Lung (tissue), 12 donors: ENCODE results near the gene CD163. TPM values are rescaled to one million over a fixed set of nuclear protein-coding genes. Genes with fewer than 3 reads are reported as not detected.

Experiments
- ATAC-seq: fragments of 200-7000 bp; cut with Tn5 transposase; one replicate; pipeline ENCODE4 v1.9.1; 2020; ENCODE audit warnings: moderate number of reproducible peaks; ENCODE audit not compliant: insufficient read depth, low FRiP score
- DNase-seq, 3 donors: peaks; one replicate each; pipeline ENCODE4 v3.0.0-alpha.2; 2013 to 2017
- H3K27ac ChIP-seq, 2 donors: one replicate each; pipeline ENCODE4 v1.5.1; 2013; ENCODE audit warnings: mild to moderate bottlenecking in 2 of 2, moderate library complexity in 2 of 2, control low read depth in 1 of 2, inconsistent platforms in 1 of 2, low read depth in 1 of 2, low read length in 1 of 2
- H3K27me3 ChIP-seq, 3 donors: one replicate each; pipeline ENCODE4 v1.5.1; 2013; ENCODE audit warnings: low read length in 2 of 3; ENCODE audit not compliant: control insufficient read depth in 3 of 3, insufficient read depth in 3 of 3
- H3K36me3 ChIP-seq, 4 donors: one replicate each; pipeline ENCODE4 v1.5.1; 2013; ENCODE audit warnings: low read length in 4 of 4, mild to moderate bottlenecking in 1 of 4, moderate library complexity in 1 of 4; ENCODE audit not compliant: control insufficient read depth in 4 of 4, insufficient read depth in 4 of 4
- H3K4me1 ChIP-seq, 5 donors: one replicate each; pipeline ENCODE4 v1.5.1; 2013; ENCODE audit warnings: low read length in 5 of 5, mild to moderate bottlenecking in 2 of 5, moderate library complexity in 1 of 5; ENCODE audit not compliant: control insufficient read depth in 5 of 5, insufficient read depth in 5 of 5
- H3K4me3 ChIP-seq: one replicate; pipeline ENCODE4 v1.5.1; 2013; ENCODE audit warnings: mild to moderate bottlenecking, control low read depth, moderate library complexity
- H3K9ac ChIP-seq, 2 donors: one replicate each; pipeline ENCODE4 v1.5.1; 2013; ENCODE audit warnings: low read length in 2 of 2, control low read depth in 1 of 2; ENCODE audit not compliant: insufficient read depth in 1 of 2
- H3K9me3 ChIP-seq, 4 donors: one replicate each; pipeline ENCODE4 v1.5.1; 2013; ENCODE audit warnings: low read length in 3 of 4, mild to moderate bottlenecking in 1 of 4, moderate library complexity in 1 of 4; ENCODE audit not compliant: control insufficient read depth in 4 of 4, insufficient read depth in 3 of 4
- WGBS, 2 donors: extraction: QIAGEN DNeasy Blood & Tissue Kit; methylation state at CpG; one replicate each; pipeline ENCODE4 v1.1.7; 2013; 5-methylcytosine and 5-hydroxymethylcytosine counted together
- polyA plus RNA-seq, 2 donors: library from polyadenylated mRNA; stranded (reverse); fragments of 200-250 nt; gene quantifications; one replicate each; pipeline ENCODE4 v1.2.1, GENCODE V29; 2013
- total RNA-seq, 2 donors: library from RNA; depleted of rRNA in 1 of 2; stranded (reverse); fragments of >200 nt in 1 of 2; gene quantifications; one replicate each; pipeline ENCODE4 v1.2.1, GENCODE V29; 2014 to 2021
- TF ChIP-seq, protein P1 (sequence below): IDR thresholded peaks from 2 replicates; pipeline ENCODE4 v1.5.1; 2012; ENCODE audit warnings: mild to moderate bottlenecking; ENCODE audit errors: control extremely low read depth, extremely low read depth
- donor health status: control.
- donor health status: control.
- donor health status: Bipolar disorder and iron deficiency.
- donor health status: healthy.
- donor health status: DM: yes; HTN: yes; CAD: no.

Gene CD163
- total and polyA plus RNA-seq, 4 donors: 41.5 to 1,601 (median 348) TPM

DNA sequence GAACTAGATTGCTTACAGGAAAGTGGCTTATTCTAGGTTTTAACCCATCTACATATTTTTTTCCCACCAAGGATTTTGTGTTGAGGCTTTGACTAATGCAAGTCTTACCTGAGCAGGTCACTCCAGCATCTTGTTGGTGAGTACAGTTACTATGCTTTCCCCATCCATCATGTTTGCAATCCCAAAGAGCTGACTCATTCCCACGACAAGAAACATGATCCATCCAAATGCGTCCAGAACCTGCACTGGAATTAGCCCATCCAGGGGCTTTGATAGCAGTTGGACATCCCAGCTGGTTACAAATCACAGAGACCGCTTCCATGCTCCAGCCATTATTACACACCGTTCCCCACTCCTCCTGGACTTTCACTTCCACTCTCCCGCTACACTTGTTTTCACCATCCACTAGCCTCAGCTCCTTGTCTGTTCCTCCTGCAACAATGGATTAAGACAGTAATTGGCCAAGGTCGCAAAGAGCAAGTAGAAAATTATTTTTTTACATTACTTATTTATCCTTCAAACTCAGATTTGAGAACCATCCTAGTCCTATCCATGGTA lies 2.5 kb downstream of the CD163 start:
- DNase-seq: no peak
- Histone ChIP-seq H3K27ac (peak overlapping the region in 1 of 2 donors; percentile 33), H3K36me3 (no peaks in the 10 kb centered on the region), H3K4me1 (no peaks in the 10 kb centered on the region), H3K9ac (no peak overlapping the region), H3K4me3 (no peak overlapping the region), H3K27me3 (no peaks in the 10 kb centered on the region), H3K9me3 (no peaks in the 10 kb centered on the region)
- TF ChIP-seq, protein P1, sequence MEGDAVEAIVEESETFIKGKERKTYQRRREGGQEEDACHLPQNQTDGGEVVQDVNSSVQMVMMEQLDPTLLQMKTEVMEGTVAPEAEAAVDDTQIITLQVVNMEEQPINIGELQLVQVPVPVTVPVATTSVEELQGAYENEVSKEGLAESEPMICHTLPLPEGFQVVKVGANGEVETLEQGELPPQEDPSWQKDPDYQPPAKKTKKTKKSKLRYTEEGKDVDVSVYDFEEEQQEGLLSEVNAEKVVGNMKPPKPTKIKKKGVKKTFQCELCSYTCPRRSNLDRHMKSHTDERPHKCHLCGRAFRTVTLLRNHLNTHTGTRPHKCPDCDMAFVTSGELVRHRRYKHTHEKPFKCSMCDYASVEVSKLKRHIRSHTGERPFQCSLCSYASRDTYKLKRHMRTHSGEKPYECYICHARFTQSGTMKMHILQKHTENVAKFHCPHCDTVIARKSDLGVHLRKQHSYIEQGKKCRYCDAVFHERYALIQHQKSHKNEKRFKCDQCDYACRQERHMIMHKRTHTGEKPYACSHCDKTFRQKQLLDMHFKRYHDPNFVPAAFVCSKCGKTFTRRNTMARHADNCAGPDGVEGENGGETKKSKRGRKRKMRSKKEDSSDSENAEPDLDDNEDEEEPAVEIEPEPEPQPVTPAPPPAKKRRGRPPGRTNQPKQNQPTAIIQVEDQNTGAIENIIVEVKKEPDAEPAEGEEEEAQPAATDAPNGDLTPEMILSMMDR: no peak
- 71% methylated on average over 6 of the region's 6 CpGs for WGBS, 2 donors
- no peak for ATAC-seq

- Histone ChIP-seq H3K27me3 (no peaks in the 10 kb centered on the region), H3K9ac (no peak overlapping the region), H3K4me3 (no peak overlapping the region), H3K27ac (no peak overlapping the region), H3K9me3 (no peaks in the 10 kb centered on the region), H3K4me1 (no peaks in the 10 kb centered on the region), H3K36me3 (no peaks in the 10 kb centered on the region)
- TF ChIP-seq, protein P1: no peak
- DNase-seq: no peak
- WGBS, 2 donors: 72 to 74% methylated on average over 1 of the region's 1 CpG
- ATAC-seq: no peak
These were observed 3.9 kb downstream of the CD163 start for GRCh38 chr12:7499636-7500035.

DNA sequence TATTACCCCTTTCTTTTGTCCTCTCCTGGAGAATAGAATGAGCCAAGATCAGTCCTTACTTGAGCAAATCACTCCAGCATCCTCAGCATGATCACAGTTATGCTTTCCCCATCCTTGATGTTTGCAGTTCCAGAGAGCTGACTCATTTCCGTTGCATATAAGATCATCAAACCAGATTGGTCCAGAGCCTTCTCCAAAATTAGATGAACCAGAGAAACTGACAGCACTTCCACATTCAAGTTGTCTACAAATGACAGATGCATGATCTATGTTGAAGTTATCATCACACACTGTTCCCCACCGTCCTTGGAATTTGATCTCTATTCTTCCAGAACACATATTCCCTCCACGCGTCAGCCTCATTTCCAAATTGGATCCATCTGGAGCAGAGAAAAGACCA lies 4.8 kb downstream of the CD163 start:
- TF ChIP-seq, protein P1: no peak
- DNase-seq (peak in 1 of 3 donors; percentile 6), ATAC-seq (peak; percentile 29)
- Histone ChIP-seq H3K4me3 (no peak overlapping the region), H3K27me3 (no peaks in the 10 kb centered on the region), H3K9ac (no peak overlapping the region), H3K9me3 (no peaks in the 10 kb centered on the region), H3K36me3 (no peaks in the 10 kb centered on the region), H3K27ac (no peak overlapping the region), H3K4me1 (no peaks in the 10 kb centered on the region)
- WGBS, 2 donors: 55 to 61% methylated on average over 4 of the region's 4 CpGs

DNA sequence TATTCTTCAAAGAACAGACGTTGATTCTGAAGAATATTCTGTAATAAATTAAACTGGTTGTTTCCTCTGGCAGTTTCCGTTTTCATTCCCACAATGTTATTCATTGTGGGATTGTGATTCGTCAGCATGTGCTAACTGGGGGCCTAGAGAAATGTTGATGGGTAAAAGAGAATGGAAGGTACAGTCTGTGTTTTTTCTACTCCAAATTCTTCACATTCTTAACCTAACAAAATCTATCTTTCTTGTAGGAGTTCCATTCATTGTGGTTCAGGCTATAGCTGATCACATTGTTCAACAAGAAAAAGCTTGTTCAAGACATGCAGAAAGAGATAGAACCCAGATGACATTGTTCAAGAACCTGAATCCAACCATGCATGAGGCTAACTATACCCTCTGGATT lies 5.9 kb downstream of the CD163 start:
- Histone ChIP-seq H3K36me3 (no peaks in the 10 kb centered on the region), H3K9me3 (no peaks in the 10 kb centered on the region), H3K4me1 (no peaks in the 10 kb centered on the region), H3K9ac (no peak overlapping the region), H3K27me3 (no peaks in the 10 kb centered on the region), H3K27ac (no peak overlapping the region), H3K4me3 (no peak overlapping the region)
- DNase-seq (no peak), ATAC-seq (no peak)
- TF ChIP-seq, protein P1: no peak
- WGBS, 2 donors: 36 to 46% methylated on average over 3 of the region's 3 CpGs
